GM19238 (cell line): Measurements from ENCODE around the gene NDUFV1.
"Not testable (repeated sequence)": the region's sequence is repeated elsewhere in the genome, so short reads cannot be mapped to it uniquely, and the experiment has no call there.

ENCODE experiments used
- DNase-seq: peaks from one replicate; pipeline ENCODE4 v3.0.0; 2011; ENCODE audit warnings: low spot score; ENCODE audit not compliant: insufficient read length

Gene NDUFV1

GRCh38 chr11:67585911-67586310 lies 20.8 kb upstream of the NDUFV1 start:
- DNase-seq, result no peak

GRCh38 chr11:67586568-67587250 lies 20.0 kb upstream of the NDUFV1 start:
- DNase-seq, result no peak

- DNase-seq, result no peak
These were observed 18.6 kb upstream of the NDUFV1 start for GRCh38 chr11:67588136-67588503.

- not testable (repeated sequence) for DNase-seq
These were observed 17.8 kb upstream of the NDUFV1 start for GRCh38 chr11:67588899-67589415.

- DNase-seq, result no peak
These were observed 13.7 kb upstream of the NDUFV1 start for GRCh38 chr11:67592880-67593564.

- no peak for DNase-seq
These were observed 13.2 kb upstream of the NDUFV1 start for GRCh38 chr11:67593565-67593905.

GRCh38 chr11:67594480-67594879 lies 12.3 kb upstream of the NDUFV1 start:
- no peak for DNase-seq

GRCh38 chr11:67596753-67597300 lies 9.9 kb upstream of the NDUFV1 start:
- DNase-seq, result no peak

GRCh38 chr11:67597458-67597857 lies 9.3 kb upstream of the NDUFV1 start:
- DNase-seq, result not testable (repeated sequence)

- not testable (repeated sequence) for DNase-seq
These were observed 8.8 kb upstream of the NDUFV1 start for GRCh38 chr11:67597963-67598362.

GRCh38 chr11:67599149-67599548 lies 7.6 kb upstream of the NDUFV1 start:
- no peak for DNase-seq

- no peak for DNase-seq
These were observed 6.3 kb upstream of the NDUFV1 start for GRCh38 chr11:67600324-67601029.

- DNase-seq, result no peak
These were observed 5.6 kb upstream of the NDUFV1 start for GRCh38 chr11:67601098-67601497.

GRCh38 chr11:67604119-67604518 lies 2.6 kb upstream of the NDUFV1 start:
- not testable (repeated sequence) for DNase-seq

GRCh38 chr11:67604815-67605214 lies 1.9 kb upstream of the NDUFV1 start:
- DNase-seq, result no peak

- DNase-seq, result no peak
These were observed 1.3 kb upstream of the NDUFV1 start for GRCh38 chr11:67605231-67606011.

- DNase-seq, result no peak
These were observed 644 bp upstream of the NDUFV1 start for GRCh38 chr11:67606093-67606491.

GRCh38 chr11:67607507-67607906 lies 771 bp downstream of the NDUFV1 start:
- no peak for DNase-seq

GRCh38 chr11:67608486-67608885 lies 1.8 kb downstream of the NDUFV1 start:
- no peak for DNase-seq

- no peak for DNase-seq
These were observed 2.6 kb downstream of the NDUFV1 start for GRCh38 chr11:67609316-67609715.

- no peak for DNase-seq
These were observed 3.6 kb downstream of the NDUFV1 start for GRCh38 chr11:67610302-67610868.
